CD8-positive, alpha-beta memory T cell (primary cell): ENCODE data around the gene NR6A1. TPM values are rescaled to one million over a fixed set of nuclear protein-coding genes. Genes with fewer than 3 reads are reported as not detected.

Source experiments
- CTCF ChIA-PET: fragments of 350-600 bp; sonication (Branson Sonifier 250); formaldehyde crosslinking; loops from one replicate; lab custom pipeline; 2021; ENCODE audit warnings: antibody characterized with exemption; lab: Charles Lee
- POLR2A ChIA-PET: fragments of 350-600 bp; sonication (Branson Sonifier 250); formaldehyde crosslinking; loops from one replicate; lab custom pipeline; 2021; ENCODE audit warnings: antibody characterized with exemption; lab: Charles Lee
- DNase-seq, 5 donors: peaks; one replicate each; pipeline versions ENCODE4 v3.0.0 to v3.0.0-alpha.2; 2020 to 2022; ENCODE audit warnings: mixed read lengths in 1 of 5
- H3K27ac ChIP-seq: one replicate; pipeline ENCODE4 v1.7.0; 2013; ENCODE audit warnings: low read depth, mild to moderate bottlenecking, low read length, moderate library complexity
- H3K27me3 ChIP-seq: 2 replicates; pipeline ENCODE4 v1.7.0; 2013; ENCODE audit warnings: low read length, mild to moderate bottlenecking; ENCODE audit not compliant: insufficient read depth, poor library complexity, severe bottlenecking
- H3K36me3 ChIP-seq: 2 replicates; pipeline ENCODE4 v1.7.0; 2013; ENCODE audit warnings: mild to moderate bottlenecking, low read length, moderate library complexity; ENCODE audit not compliant: insufficient read depth
- H3K4me1 ChIP-seq: 2 replicates; pipeline ENCODE4 v1.7.0; 2013; ENCODE audit warnings: mild to moderate bottlenecking, low read length, moderate library complexity; ENCODE audit not compliant: insufficient read depth
- H3K4me3 ChIP-seq: 2 replicates; pipeline ENCODE4 v1.7.0; 2013; ENCODE audit warnings: mild to moderate bottlenecking, low read length
- H3K9me3 ChIP-seq: 2 replicates; pipeline ENCODE4 v1.7.0; 2013; ENCODE audit warnings: mild to moderate bottlenecking, low read length
- H3K27ac Mint-ChIP-seq, 8 donors: one replicate each; pipeline ENCODE4 v1.8.0; 2020 to 2021; ENCODE audit warnings: mixed read lengths in 8 of 8, mild to moderate bottlenecking in 6 of 8, inconsistent platforms in 3 of 8, moderate library complexity in 3 of 8
- H3K27me3 Mint-ChIP-seq, 2 donors: one replicate each; pipeline ENCODE4 v1.8.0; 2020 to 2021; ENCODE audit warnings: mixed read lengths in 2 of 2, mild to moderate bottlenecking in 1 of 2, moderate library complexity in 1 of 2
- H3K36me3 Mint-ChIP-seq, 3 donors: one replicate each; pipeline ENCODE4 v1.8.0; 2020 to 2021; ENCODE audit warnings: mixed read lengths in 3 of 3, inconsistent platforms in 1 of 3, mild to moderate bottlenecking in 1 of 3
- H3K4me1 Mint-ChIP-seq, 3 donors: one replicate each; pipeline ENCODE4 v1.8.0; 2020 to 2021; ENCODE audit warnings: mixed read lengths in 3 of 3, inconsistent platforms in 1 of 3, mild to moderate bottlenecking in 1 of 3
- H3K4me3 Mint-ChIP-seq, 7 donors: one replicate each; pipeline ENCODE4 v1.8.0; 2020 to 2021; ENCODE audit warnings: mixed read lengths in 7 of 7, mild to moderate bottlenecking in 6 of 7, moderate library complexity in 4 of 7, inconsistent platforms in 2 of 7
- H3K9me3 Mint-ChIP-seq, 5 donors: one replicate each; pipeline ENCODE4 v1.8.0; 2020 to 2022; ENCODE audit warnings: mixed read lengths in 5 of 5, mild to moderate bottlenecking in 3 of 5, moderate library complexity in 2 of 5, inconsistent platforms in 1 of 5
- polyA plus RNA-seq: library from polyadenylated mRNA; unstranded; fragments of 300-500 nt; fragmentation: Illumina TruSeq; gene quantifications from one replicate; pipeline ENCODE4 v1.2.3, GENCODE V29; 2021
- total RNA-seq, 2 experiments: library from RNA; stranded (reverse); gene quantifications; one replicate each; pipeline ENCODE4 v1.2.3, GENCODE V29; 2021

Gene NR6A1
- total and polyA plus RNA-seq, 3 experiments from 2014 or later, result 2.4 to 3.0 TPM; not detected in 1

DNA sequence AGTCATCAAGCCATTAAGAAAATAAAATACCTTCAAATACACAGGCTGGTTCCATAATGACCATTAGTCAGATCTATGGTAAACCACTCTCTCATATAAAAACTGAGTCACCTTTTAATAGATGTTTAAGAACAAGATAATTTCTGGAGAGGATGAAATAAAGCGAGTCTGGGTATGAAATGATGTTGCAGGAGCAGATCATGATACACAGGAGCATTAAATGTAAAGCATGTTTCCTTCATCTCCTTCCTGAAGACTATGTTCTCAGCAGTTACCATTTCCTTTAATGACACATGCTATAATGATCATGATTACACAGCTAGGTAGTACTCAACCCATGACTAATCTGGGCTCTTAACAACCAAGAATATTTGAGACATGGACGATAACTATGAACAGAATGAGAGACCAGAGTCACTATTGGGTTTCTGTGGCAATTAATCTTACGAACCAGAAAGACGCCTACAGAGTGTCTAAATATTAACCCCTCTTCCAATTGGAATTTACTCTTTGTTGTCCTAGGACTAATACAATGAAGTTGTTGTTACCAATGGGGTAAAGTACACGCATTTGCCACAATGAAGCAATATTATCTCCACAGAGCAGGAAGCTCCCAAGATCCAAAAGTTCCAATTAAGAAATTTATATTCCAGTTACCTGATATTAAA, 105.6 kb downstream of the NR6A1 start:
- Mint-ChIP-seq H3K27ac (no peak overlapping the region), H3K36me3 (no peaks in the 10 kb centered on the region), H3K9me3 (no peaks in the 10 kb centered on the region), H3K4me3 (no peak overlapping the region), H3K4me1 (peaks cover 0 to 5% (median 0%) of the 10 kb centered on the region in 3 donors), H3K27me3 (peaks cover 5 to 36% of the 10 kb centered on the region in 2 donors)
- Histone ChIP-seq H3K27ac (no peak overlapping the region), H3K9me3 (no peaks in the 10 kb centered on the region), H3K36me3 (no peaks in the 10 kb centered on the region), H3K27me3 (peaks cover under 1% of the 10 kb centered on the region), H3K4me1 (peaks cover 5% of the 10 kb centered on the region), H3K4me3 (no peak overlapping the region)
- no peak for DNase-seq
- POLR2A ChIA-PET, result interaction anchor here (0.6 kb wide), 1 partner anchor 208 kb away, joined by 3 read pairs; no protein-coding TSS in a partner anchor
- CTCF ChIA-PET, result interaction anchor here (0.7 kb wide), 1 partner anchor 46 kb away, joined by 3 read pairs; no protein-coding TSS in a partner anchor

DNA sequence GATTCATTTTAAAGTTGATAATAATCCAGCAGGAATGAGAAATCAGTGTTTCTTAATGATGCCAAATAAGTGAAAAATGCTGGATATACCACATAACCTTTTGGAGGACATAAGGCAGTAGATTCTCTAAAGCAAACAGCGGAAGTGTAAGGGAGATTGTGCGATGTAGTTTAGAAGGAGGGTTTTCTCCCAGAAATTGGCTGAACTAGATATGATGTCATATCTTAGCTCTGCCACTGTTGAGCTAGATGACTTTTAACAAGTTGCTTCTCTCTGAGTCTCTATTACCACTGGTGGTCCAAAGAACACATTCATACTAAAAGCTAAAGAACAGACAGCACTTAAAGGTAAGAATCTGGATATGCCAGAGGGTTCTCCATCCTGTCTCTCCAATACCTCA, 107.0 kb downstream of the NR6A1 start:
- no peak for DNase-seq
- no peak overlapping the region for H3K27ac Mint-ChIP-seq
- H3K4me3 Mint-ChIP-seq, result no peak overlapping the region
- Histone ChIP-seq H3K9me3 (no peaks in the 10 kb centered on the region), H3K27me3 (peaks cover 4% of the 10 kb centered on the region), H3K4me1 (peaks cover 16% of the 10 kb centered on the region), H3K27ac (no peak overlapping the region), H3K4me3 (no peak overlapping the region), H3K36me3 (no peaks in the 10 kb centered on the region)
- peaks cover 5 to 41% of the 10 kb centered on the region in 2 donors for H3K27me3 Mint-ChIP-seq
- H3K36me3 Mint-ChIP-seq, result no peaks in the 10 kb centered on the region
- CTCF ChIA-PET, result interaction anchor here (0.5 kb wide), 1 partner anchor 128 kb away, joined by 3 read pairs; no protein-coding TSS in a partner anchor
- POLR2A ChIA-PET, result no interaction called here
- peaks cover 10 to 18% (median 12%) of the 10 kb centered on the region in 3 donors for H3K4me1 Mint-ChIP-seq
- H3K9me3 Mint-ChIP-seq, result no peaks in the 10 kb centered on the region

DNA sequence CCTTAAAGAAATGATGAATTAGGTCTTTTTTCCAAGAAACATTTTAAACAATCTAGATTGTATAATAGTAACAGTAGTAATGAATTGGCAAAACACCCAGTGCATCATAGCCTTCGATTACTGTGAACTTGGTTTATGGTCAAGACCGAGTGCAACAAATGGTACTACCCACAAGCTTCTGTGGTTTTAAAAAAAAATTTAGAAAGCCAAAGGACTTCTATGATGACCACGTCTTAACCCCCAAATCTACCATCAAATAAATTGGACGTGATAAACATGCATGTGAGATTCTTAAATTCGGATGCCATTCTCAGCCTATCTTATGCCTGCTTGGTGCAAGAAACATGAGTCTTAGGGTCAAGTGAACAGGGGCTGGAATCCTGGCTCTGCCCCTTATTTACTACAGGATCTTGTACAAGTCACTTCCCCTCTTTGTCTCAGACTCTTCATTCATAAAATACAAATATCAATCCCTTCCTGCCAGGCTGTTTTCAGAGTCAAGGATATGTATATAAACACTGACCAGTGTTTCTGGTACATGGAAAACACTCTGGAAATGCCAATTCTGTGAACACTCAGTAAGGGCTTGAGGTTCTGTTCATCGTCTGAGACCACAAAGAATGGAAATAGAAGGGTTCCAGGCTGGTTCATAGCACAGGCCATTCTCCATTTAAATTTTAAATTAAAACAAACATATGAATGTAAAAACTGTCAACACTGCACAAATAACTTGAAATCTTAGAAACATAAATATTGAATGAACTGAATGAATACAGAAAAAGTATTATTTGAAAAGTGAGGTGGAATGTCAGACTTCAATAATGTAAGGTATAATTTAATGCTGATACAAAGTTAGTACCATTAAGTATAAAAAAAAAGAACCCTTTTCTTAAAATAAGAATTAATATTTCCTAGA, 107.8 kb downstream of the NR6A1 start:
- no peak for DNase-seq
- peaks cover 17 to 27% (median 21%) of the 10 kb centered on the region in 3 donors for H3K4me1 Mint-ChIP-seq
- Histone ChIP-seq H3K36me3 (no peaks in the 10 kb centered on the region), H3K27me3 (peaks cover 4% of the 10 kb centered on the region), H3K27ac (no peak overlapping the region), H3K4me1 (peaks cover 16% of the 10 kb centered on the region), H3K4me3 (no peak overlapping the region), H3K9me3 (no peaks in the 10 kb centered on the region)
- H3K27me3 Mint-ChIP-seq, result peaks cover 5 to 44% of the 10 kb centered on the region in 2 donors
- no peaks in the 10 kb centered on the region for H3K9me3 Mint-ChIP-seq
- no peaks in the 10 kb centered on the region for H3K36me3 Mint-ChIP-seq
- H3K4me3 Mint-ChIP-seq, result no peak overlapping the region
- ChIA-PET CTCF (no interaction called here), POLR2A (no interaction called here)
- H3K27ac Mint-ChIP-seq, result no peak overlapping the region

DNA sequence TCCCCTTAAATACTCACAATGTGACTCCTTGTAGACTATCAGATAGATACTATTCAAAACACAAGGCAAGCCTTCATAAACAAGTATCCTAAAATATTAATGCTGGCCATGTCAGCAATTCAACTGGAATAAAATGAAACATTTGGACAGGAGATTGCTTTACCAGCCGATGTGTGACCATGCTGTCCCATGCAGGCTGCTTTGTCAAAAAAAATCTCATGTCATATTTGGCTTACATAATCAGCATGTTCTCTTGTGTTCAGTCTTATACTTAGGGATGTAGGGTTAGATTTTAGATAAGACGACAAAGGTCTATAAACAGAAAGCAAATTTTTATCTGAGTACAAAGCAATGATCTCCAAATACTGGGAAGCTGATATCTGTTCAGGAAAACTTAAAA, 108.5 kb downstream of the NR6A1 start:
- CTCF ChIA-PET, result no interaction called here
- Mint-ChIP-seq H3K27me3 (peaks cover 5 to 44% of the 10 kb centered on the region in 2 donors), H3K9me3 (no peaks in the 10 kb centered on the region)

DNA sequence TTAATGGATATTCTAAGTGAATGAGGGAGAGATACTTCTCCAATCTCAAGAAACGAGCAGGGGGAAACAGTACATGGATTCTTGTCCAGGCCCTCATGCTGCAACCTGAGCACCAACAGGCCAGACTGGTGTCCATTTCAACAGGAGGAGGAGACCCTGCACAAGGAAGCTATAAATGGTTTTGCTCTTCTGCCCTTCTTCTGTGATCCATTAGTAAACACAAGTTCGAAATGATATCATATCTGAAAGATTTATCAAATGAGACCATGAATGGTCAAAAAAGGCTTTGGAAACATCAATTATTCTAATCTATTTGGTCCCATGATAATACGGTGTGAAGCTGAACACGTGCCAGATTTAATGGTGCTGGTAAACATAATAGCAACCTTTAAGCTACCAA, 109.8 kb downstream of the NR6A1 start:
- Mint-ChIP-seq H3K9me3 (no peaks in the 10 kb centered on the region), H3K36me3 (no peaks in the 10 kb centered on the region), H3K4me1 (peaks cover 19 to 40% (median 23%) of the 10 kb centered on the region in 3 donors), H3K27ac (peak overlapping the region in 1 of 8 donors; percentile 36), H3K27me3 (peaks cover 5 to 44% of the 10 kb centered on the region in 2 donors), H3K4me3 (no peak overlapping the region)
- peaks cover 4% of the 10 kb centered on the region for H3K27me3 ChIP-seq
- peaks cover 16% of the 10 kb centered on the region for H3K4me1 ChIP-seq
- no peaks in the 10 kb centered on the region for H3K9me3 ChIP-seq
- no peak overlapping the region for H3K27ac ChIP-seq
- no peak overlapping the region for H3K4me3 ChIP-seq
- DNase-seq, result no peak
- ChIA-PET CTCF (no interaction called here), POLR2A (no interaction called here)
- H3K36me3 ChIP-seq, result no peaks in the 10 kb centered on the region

More for the DNA sequence above, 108.5 kb downstream of the NR6A1 start:
- H3K27ac Mint-ChIP-seq, result no peak overlapping the region
- H3K9me3 ChIP-seq, result no peaks in the 10 kb centered on the region
- no peaks in the 10 kb centered on the region for H3K36me3 Mint-ChIP-seq
- H3K27ac ChIP-seq, result no peak overlapping the region
- POLR2A ChIA-PET, result no interaction called here
- H3K36me3 ChIP-seq, result no peaks in the 10 kb centered on the region
- H3K4me1 Mint-ChIP-seq, result peaks cover 19 to 34% (median 23%) of the 10 kb centered on the region in 3 donors
- no peak overlapping the region for H3K4me3 ChIP-seq
- DNase-seq, result no peak
- H3K4me3 Mint-ChIP-seq, result no peak overlapping the region
- H3K27me3 ChIP-seq, result peaks cover 4% of the 10 kb centered on the region
- peaks cover 16% of the 10 kb centered on the region for H3K4me1 ChIP-seq

DNA sequence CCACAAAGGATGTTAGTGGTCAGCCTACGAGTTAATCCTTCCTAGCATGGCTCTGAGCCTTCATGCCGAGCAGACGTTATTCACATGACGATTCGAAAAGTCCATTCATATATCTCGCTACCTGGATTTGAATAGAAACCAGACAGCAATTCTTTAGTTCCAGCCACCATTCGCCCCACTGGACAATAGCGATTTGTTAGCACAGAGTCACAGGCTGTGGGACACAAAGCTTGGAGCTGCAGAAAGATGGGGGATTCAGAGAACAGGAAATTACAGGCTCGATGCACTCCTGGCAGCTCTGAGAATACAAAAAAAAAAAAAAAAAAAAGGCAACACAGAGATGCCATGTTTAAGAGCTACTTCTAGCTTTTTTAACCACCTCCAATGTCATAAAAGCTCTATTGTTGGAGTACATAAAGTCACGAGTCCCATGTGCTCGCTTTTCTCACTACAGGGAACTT, 110.7 kb downstream of the NR6A1 start:
- peak overlapping the region in 3 of 8 donors; percentile 14 to 61 (median 58) for H3K27ac Mint-ChIP-seq
- ChIA-PET CTCF (interaction anchor here (0.9 to 1.0 kb wide), 2 partner anchors 21 to 43 kb away, joined by 3 read pairs; no protein-coding TSS in a partner anchor), POLR2A (no interaction called here)
- H3K4me1 Mint-ChIP-seq, result peaks cover 19 to 40% (median 23%) of the 10 kb centered on the region in 3 donors
- H3K27ac ChIP-seq, result peak overlapping the region; percentile 49
- DNase-seq, result peak in 1 of 5 donors; percentile 9
- no peaks in the 10 kb centered on the region for H3K9me3 ChIP-seq
- H3K4me3 ChIP-seq, result peak overlapping the region; percentile 52
- H3K9me3 Mint-ChIP-seq, result no peaks in the 10 kb centered on the region
- H3K36me3 ChIP-seq, result no peaks in the 10 kb centered on the region
- H3K27me3 ChIP-seq, result peaks cover 4% of the 10 kb centered on the region
- H3K27me3 Mint-ChIP-seq, result peaks cover 5 to 38% of the 10 kb centered on the region in 2 donors
- H3K4me1 ChIP-seq, result peaks cover 16% of the 10 kb centered on the region
- peak overlapping the region; percentile 31 to 93 (median 59) for H3K4me3 Mint-ChIP-seq
- no peaks in the 10 kb centered on the region for H3K36me3 Mint-ChIP-seq

DNA sequence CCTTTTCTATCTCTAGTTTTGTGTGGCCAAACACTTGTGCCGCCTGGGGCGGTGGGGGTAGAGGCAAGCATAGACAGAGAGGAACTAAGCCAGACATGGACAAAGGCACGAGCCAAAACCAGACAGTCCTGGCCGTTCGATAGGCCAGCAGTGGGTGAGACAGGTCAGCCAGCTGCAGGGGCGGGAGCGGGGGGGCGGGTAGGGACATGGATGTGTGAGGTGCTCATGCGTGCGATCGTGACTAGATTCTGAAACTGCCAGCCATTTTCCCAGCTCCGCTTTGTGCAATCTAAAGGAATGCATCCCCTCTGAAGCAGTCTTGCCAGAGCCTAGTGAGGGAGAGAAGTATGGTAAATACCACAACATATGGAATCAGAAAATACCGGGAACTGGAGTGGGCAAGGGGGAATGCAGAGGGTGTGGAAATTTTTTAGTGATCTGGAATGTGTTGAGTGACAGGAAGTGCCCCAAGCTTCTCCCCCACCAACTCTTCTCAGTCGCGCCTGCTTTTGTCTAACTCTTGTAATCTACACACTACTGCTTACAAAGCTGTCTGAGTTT, 111.9 kb downstream of the NR6A1 start:
- Histone ChIP-seq H3K9me3 (no peaks in the 10 kb centered on the region), H3K4me1 (peaks cover 16% of the 10 kb centered on the region), H3K27ac (peak overlapping the region; percentile 49), H3K27me3 (peaks cover 4% of the 10 kb centered on the region), H3K36me3 (no peaks in the 10 kb centered on the region), H3K4me3 (peak overlapping the region; percentile 52)
- DNase-seq, result peak in 3 of 5 donors; percentile 2 to 54 (median 29)
- peaks cover 6 to 32% of the 10 kb centered on the region in 2 donors for H3K27me3 Mint-ChIP-seq
- peak overlapping the region; percentile 32 to 89 (median 72) for H3K27ac Mint-ChIP-seq
- peak overlapping the region; percentile 83 to 93 (median 86) for H3K4me3 Mint-ChIP-seq
- ChIA-PET CTCF (no interaction called here), POLR2A (interaction anchor here (1.8 kb wide), 1 partner anchor 203 kb away, joined by 4 read pairs; no protein-coding TSS in a partner anchor)
- no peaks in the 10 kb centered on the region for H3K9me3 Mint-ChIP-seq
- peaks cover 19 to 40% (median 23%) of the 10 kb centered on the region in 3 donors for H3K4me1 Mint-ChIP-seq
- H3K36me3 Mint-ChIP-seq, result no peaks in the 10 kb centered on the region
